Central memory CD8-positive, alpha-beta T cell (primary cell): ENCODE results near the gene SYP.

ENCODE experiments used
- ATAC-seq: fragments of 150-1000 bp; cut with Tn5 transposase; replicated peaks from 2 replicates; pipeline ENCODE4 v1.10.0; 2022; ENCODE audit warnings: mild to moderate bottlenecking, moderate FRiP score, moderate number of reproducible peaks; ENCODE audit not compliant: poor library complexity, severe bottlenecking; ENCODE audit errors: extremely low read depth
- DNase-seq, 2 donors: peaks; one replicate each; pipeline ENCODE4 v3.0.0; 2021; ENCODE audit warnings: low spot score in 2 of 2
- H3K27ac Mint-ChIP-seq: one replicate; pipeline ENCODE4 v1.8.0; 2022; ENCODE audit warnings: low read depth, mild to moderate bottlenecking, moderate library complexity, mixed read lengths
- H3K27me3 Mint-ChIP-seq: one replicate; pipeline ENCODE4 v1.8.0; 2022; ENCODE audit warnings: mixed read lengths
- H3K36me3 Mint-ChIP-seq: one replicate; pipeline ENCODE4 v1.8.0; 2022; ENCODE audit warnings: mild to moderate bottlenecking, moderate library complexity, mixed read lengths; ENCODE audit not compliant: insufficient read depth
- H3K4me1 Mint-ChIP-seq: one replicate; pipeline ENCODE4 v1.8.0; 2022; ENCODE audit warnings: mixed read lengths
- H3K4me3 Mint-ChIP-seq: one replicate; pipeline ENCODE4 v1.8.0; 2022; ENCODE audit warnings: mild to moderate bottlenecking, moderate library complexity, mixed read lengths
- H3K9me3 Mint-ChIP-seq: one replicate; pipeline ENCODE4 v1.8.0; 2022; ENCODE audit warnings: mixed read lengths

The SYP gene

DNA sequence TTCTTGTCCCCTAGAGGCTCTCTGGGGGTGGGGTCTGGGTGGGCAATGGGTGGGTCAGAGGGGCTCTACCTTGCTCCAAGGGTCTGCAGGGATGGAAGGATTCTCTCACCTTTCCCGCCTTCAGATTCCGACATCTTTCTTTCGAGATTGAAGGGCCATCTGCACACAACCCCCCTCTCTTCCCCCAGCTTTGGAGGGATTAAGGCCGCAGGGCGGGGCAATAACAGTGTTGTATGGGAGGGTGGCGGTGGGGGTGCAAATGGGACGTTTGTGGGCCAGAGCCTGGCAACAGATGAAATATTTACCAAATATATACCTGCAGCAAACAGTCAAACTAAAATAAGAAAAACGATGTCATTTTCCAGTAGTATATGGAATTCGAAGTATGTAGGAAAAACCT, 33.2 kb upstream of the SYP start, which contains the start of gene CACNA1F:
Gene CACNA1F, minus strand, starts transcription at position 165 of the 400 bp plus-strand sequence. Its CDS starts 31 bp downstream, at position 134.
- Mint-ChIP-seq H3K27me3 (no peaks in the 10 kb centered on the region), H3K36me3 (peaks cover 12% of the 10 kb centered on the region), H3K4me3 (peak within 1 kb of the TSS; percentile 67), H3K27ac (no peak within 1 kb of the TSS), H3K4me1 (peaks cover 17% of the 10 kb centered on the region), H3K9me3 (no peaks in the 10 kb centered on the region)
- no peak for DNase-seq
- no peak for ATAC-seq

DNA sequence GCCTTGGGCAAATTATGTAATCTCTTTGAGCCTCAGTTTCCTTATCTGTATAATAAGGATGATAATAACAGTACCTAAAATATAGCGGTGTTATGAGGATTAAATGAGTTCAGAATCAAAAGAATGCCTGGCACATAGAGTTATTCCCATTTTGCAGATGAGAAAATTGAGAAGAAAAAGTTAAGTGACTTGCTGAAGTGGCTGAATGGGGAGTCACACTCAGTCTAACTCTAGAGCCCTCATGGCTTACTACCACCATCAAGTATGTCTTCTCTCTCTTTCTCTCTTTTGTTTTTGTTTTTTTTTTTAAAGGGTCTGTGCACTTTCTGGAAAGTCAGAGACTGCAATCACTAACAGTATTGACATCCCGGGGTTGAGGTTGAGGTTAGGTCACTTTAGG, 32.5 kb upstream of the SYP start:
- DNase-seq (no peak), ATAC-seq (no peak)
- H3K4me3 Mint-ChIP-seq: peak overlapping the region; percentile 67
- H3K27ac Mint-ChIP-seq: no peak overlapping the region
- peaks cover 11% of the 10 kb centered on the region for H3K36me3 Mint-ChIP-seq
- no peaks in the 10 kb centered on the region for H3K9me3 Mint-ChIP-seq
- peaks cover 17% of the 10 kb centered on the region for H3K4me1 Mint-ChIP-seq
- no peaks in the 10 kb centered on the region for H3K27me3 Mint-ChIP-seq

DNA sequence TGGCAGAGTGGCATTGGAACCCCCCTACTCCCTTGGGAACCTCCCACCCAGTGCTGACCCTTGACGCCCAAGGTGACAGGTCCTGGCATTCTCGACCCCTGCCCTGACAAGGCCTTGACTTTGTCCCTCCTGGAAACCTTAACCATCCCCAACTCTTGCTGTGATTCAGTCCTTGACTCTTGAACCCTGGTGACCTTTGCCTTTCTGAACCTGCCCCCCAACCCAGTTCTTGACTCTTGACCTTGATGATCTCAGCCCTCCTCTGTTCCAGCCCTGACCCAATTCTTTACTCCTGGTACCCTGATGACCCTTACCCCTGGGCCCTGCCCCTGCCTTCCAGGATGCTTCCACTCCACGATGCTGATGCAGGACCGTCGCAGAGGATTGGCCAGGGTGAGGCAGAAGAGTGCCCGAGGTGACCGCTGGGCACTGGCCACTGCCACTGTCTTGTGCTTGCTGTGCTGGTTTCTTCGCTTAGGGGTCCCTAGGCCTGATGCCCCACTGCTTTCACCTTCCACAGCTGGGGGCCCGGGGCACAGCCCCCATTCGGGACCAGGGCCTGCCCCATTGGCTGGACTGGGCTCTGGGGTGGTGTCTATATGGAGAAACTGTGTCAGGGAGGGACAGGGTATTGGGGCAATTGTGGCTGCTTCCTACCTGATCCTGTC, 31.5 kb upstream of the SYP start:
- Mint-ChIP-seq H3K27ac (peak overlapping the region; percentile 91), H3K4me1 (peaks cover 7% of the 10 kb centered on the region), H3K4me3 (peak overlapping the region; percentile 67), H3K9me3 (no peaks in the 10 kb centered on the region), H3K27me3 (no peaks in the 10 kb centered on the region), H3K36me3 (peaks cover 9% of the 10 kb centered on the region)
- DNase-seq: no peak
- ATAC-seq: no peak

DNA sequence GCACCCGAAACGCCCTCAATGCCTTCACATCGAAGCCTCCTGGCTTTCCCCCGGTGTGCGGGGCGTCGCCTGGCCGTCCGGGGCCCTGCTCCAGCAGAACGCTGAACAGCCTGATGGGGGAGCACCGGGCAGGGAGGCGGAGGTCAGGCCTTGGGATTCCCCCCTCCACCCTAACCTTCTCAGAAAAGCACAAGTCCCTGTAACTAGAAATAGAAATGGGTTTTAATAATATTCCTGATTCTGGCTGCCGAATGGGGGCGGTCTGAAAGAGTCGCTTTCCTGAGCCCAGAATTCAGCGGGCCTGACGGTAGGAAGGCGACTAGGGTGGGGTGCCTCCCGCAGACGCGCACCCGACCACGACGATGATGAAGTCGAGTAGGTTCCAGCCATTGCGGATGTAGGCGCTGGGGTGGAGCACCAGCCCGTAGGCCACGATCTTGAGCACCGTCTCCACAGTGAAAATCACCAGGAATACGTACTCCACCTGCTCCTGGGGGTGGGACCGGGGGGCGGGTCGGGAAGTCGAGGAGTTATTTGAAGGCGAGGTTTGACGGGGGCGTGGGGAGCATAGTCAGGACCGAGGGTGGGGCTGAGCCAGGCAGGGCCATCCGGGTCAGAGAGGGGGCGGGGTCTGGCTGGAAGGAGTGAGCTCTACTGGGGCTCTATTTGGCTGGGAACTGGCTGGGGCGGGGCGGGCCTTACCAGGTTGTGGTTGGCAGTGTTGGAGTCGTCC, 30.7 kb upstream of the SYP start:
- DNase-seq: peak; percentile 14 to 26
- Mint-ChIP-seq H3K9me3 (no peaks in the 10 kb centered on the region), H3K4me1 (peaks cover 7% of the 10 kb centered on the region), H3K27me3 (peaks cover 4% of the 10 kb centered on the region), H3K4me3 (peak overlapping the region; percentile 67), H3K36me3 (peaks cover 7% of the 10 kb centered on the region), H3K27ac (peak overlapping the region; percentile 91)
- ATAC-seq: peak; percentile 67

DNA sequence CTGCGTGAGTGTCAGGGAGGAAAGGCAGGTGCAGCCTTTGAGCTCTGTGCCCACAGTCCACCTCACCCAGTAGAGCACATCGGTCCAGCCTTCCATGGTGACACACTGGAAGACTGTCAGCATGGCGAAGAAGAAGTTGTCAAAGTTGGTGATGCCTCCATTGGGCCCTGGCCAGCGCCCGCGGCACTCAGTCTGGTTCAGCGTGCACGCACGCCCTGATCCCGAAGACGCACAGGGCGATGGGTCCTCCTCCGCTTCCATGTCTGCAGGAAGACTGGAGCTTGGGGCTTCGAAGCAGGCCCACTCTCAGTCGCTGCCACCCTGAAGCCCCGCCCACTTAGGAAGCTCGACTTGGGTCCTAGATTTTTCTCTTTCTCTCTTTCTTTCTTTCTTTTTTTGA, 28.2 kb upstream of the SYP start:
- Mint-ChIP-seq H3K4me1 (no peaks in the 10 kb centered on the region), H3K9me3 (no peaks in the 10 kb centered on the region), H3K27me3 (peaks cover 20% of the 10 kb centered on the region), H3K4me3 (no peak overlapping the region), H3K27ac (no peak overlapping the region), H3K36me3 (peaks cover 5% of the 10 kb centered on the region)
- ATAC-seq (no peak), DNase-seq (no peak)

DNA sequence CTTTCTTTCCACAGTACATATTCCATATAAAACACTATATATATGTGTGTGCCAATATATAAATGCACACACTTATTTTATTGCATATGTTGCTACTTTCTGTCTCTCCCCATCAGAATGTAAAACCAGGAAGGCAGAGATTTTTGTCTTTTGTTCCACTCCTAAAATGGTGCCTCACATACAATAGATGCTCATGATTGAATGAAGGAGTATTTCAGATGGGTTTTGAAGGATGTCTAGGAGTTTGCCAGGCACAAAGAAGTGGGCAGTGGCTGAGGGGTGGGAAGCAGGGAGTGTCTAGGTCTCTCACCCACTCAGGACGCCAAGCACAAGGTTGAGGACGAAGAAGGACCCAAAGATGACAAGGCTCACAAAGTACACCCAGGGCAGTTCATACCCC, 27.7 kb upstream of the SYP start:
- Mint-ChIP-seq H3K36me3 (peaks cover 5% of the 10 kb centered on the region), H3K27me3 (peaks cover 24% of the 10 kb centered on the region), H3K4me3 (no peak overlapping the region), H3K27ac (no peak overlapping the region), H3K4me1 (no peaks in the 10 kb centered on the region), H3K9me3 (no peaks in the 10 kb centered on the region)
- DNase-seq: no peak
- no peak for ATAC-seq

DNA sequence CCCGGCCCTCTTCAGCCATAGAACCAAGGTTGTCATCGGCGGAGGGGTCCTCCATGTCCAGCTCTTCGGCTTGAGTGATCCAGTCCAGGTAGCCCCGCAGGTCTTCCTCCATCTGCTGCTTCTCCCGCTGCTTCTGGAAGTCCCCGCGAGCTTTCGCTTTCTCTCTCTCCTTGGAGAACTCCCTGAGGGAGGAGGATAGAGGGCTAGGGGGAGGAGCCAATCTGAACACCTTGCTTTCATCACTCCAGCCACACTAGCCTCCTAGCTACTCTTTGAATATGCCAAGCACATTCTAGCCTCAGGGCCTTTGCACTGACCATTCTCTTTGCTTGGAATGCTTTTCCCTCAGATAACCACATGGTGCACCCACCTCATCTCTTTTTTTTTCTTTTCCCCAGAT, 27.0 kb upstream of the SYP start:
- H3K4me3 Mint-ChIP-seq: no peak overlapping the region

DNA sequence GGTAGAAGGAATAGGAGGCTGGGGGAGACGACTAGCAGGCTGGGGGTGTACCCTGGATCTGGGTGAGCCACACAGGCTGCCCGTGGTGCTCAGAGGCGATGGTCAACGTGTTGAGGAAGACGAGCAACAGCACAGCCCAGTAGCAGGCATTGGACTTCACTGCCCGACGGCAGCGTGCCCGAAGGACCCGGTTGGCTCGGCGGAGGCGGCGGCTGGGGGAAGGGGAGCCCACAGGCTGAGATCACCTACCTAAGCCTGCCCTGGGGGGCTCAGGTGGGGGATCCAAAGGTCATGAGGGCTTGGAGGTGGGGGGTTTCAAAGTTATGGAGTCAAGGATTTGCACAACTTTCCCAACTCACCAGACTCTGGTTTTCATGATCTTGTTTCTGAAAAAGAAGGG, 25.9 kb upstream of the SYP start:
- Mint-ChIP-seq H3K27ac (no peak overlapping the region), H3K27me3 (peaks cover 29% of the 10 kb centered on the region), H3K4me3 (no peak overlapping the region), H3K36me3 (peaks cover 1% of the 10 kb centered on the region), H3K4me1 (no peaks in the 10 kb centered on the region), H3K9me3 (no peaks in the 10 kb centered on the region)
- no peak for ATAC-seq
- DNase-seq: no peak

More for the DNA sequence above, 27.0 kb upstream of the SYP start:
- H3K36me3 Mint-ChIP-seq: peaks cover 5% of the 10 kb centered on the region
- peaks cover 29% of the 10 kb centered on the region for H3K27me3 Mint-ChIP-seq
- no peaks in the 10 kb centered on the region for H3K4me1 Mint-ChIP-seq
- no peaks in the 10 kb centered on the region for H3K9me3 Mint-ChIP-seq
- H3K27ac Mint-ChIP-seq: no peak overlapping the region
- DNase-seq (no peak), ATAC-seq (no peak)

DNA sequence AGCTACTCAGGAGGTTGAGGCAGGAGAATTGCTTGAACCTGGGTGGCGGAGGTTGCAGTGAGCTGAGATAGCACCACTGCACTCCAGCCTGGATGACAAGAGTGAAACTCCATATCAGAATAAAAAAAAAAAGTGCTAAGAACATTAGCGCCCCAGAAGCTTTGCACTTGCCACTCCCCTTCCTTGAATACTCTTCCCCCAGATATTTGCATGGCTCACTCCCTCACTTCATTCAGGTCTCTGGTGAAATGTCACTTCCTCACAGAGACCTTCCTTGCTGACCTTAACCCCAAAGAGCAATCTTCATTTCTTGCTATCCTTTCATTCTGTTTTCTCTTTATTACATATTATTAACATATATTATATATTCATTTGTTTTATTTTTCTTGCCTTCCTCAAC, 21.9 kb upstream of the SYP start:
- Mint-ChIP-seq H3K27ac (no peak overlapping the region), H3K4me1 (no peaks in the 10 kb centered on the region), H3K27me3 (peaks cover 29% of the 10 kb centered on the region), H3K4me3 (no peak overlapping the region), H3K36me3 (peaks cover 2% of the 10 kb centered on the region), H3K9me3 (no peaks in the 10 kb centered on the region)
- DNase-seq (no peak), ATAC-seq (no peak)

DNA sequence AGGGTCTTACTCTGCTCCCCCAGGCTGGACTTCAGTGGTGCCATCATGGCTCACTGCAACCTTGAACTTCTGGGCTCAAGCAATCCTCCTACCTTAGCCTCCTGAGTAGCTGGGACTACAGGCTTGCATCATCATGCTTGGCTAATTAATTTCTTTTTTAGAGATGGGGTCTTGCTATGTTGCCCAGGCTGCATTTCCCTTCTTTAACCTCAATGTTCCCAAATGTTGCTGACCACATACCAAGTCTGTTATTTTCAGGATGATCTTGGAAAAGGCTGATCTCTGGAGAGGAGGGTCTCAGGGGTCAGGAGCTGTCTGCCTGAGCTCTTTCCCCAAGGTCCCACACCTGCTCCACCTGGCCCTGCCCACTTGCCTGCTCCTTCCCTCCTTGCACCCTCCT, 20.1 kb upstream of the SYP start:
- no peak for ATAC-seq
- peaks cover 20% of the 10 kb centered on the region for H3K27me3 Mint-ChIP-seq
- H3K4me1 Mint-ChIP-seq: no peaks in the 10 kb centered on the region
- H3K27ac Mint-ChIP-seq: no peak overlapping the region
- H3K9me3 Mint-ChIP-seq: no peaks in the 10 kb centered on the region
- no peak overlapping the region for H3K4me3 Mint-ChIP-seq
- H3K36me3 Mint-ChIP-seq: peaks cover 2% of the 10 kb centered on the region
- DNase-seq: no peak

DNA sequence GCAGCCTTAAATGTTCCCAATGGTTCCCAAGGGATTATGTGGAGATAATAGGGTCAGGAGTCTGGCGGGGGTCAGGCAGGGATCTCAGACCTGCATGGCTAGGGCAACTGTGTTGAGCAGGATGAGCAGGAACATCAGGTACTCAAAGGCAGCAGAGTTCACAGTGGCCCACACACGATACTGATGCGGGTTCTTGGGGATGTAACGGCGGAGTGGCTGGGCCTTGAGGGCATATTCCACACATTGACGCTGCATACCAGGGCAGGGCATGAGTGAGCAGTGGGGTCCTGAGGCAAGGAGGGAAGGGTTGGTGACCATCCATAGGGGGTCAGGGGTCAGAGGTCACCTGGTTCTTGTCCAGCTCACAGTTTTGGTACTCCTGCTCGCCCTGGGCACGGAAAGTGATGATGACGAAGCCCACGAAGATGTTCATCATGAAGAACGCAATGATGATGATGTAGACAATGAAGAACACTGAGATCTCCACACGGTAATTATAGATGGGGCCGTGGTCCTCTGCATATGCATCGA, 15.1 kb upstream of the SYP start:
- Mint-ChIP-seq H3K36me3 (no peaks in the 10 kb centered on the region), H3K4me3 (no peak overlapping the region), H3K27ac (no peak overlapping the region), H3K4me1 (no peaks in the 10 kb centered on the region), H3K27me3 (no peaks in the 10 kb centered on the region), H3K9me3 (no peaks in the 10 kb centered on the region)
- no peak for ATAC-seq
- no peak for DNase-seq

DNA sequence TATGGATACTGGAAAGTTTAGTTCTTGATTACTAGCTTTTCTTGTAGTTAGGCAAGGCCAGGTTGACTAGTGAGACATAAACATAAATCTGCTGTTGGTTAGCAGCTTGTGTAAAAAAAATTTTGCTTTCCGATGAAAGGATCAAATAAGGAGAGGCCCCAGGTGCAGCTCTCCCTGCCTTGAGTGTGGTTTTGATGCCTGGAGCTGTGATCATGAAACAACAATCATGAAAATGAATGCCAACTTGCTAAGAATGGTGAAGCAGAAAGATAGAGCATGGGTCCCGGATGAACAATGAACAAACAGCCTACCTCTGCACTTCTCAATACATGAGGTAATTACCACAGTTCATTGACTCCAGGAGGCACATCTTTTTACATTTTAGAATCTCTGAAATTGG, 14.4 kb upstream of the SYP start:
- H3K9me3 Mint-ChIP-seq: no peaks in the 10 kb centered on the region
- no peak overlapping the region for H3K27ac Mint-ChIP-seq
- H3K27me3 Mint-ChIP-seq: no peaks in the 10 kb centered on the region
- ATAC-seq (no peak), DNase-seq (no peak)
- no peaks in the 10 kb centered on the region for H3K4me1 Mint-ChIP-seq
- H3K36me3 Mint-ChIP-seq: no peaks in the 10 kb centered on the region
- no peak overlapping the region for H3K4me3 Mint-ChIP-seq

DNA sequence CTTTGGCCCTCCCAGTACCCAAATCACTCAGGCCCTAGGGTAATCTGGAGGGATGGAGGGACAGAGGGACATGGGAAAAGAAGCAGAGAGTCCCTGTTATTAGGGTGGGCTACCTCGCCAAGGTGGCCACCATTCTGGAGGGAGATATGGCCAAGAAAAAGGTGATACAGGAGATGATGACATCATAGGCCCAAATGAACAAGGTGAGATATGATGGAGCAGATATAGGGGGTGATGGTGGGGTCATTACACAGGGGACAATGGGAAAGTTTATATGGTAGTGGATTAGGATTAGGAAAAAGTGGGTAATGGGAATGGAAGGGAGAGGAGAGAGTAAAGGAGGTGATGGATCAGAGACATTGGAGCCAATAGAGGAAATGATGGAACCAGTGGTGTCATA, 12.9 kb upstream of the SYP start:
- no peak for DNase-seq
- no peaks in the 10 kb centered on the region for H3K36me3 Mint-ChIP-seq

More for the DNA sequence above, 12.9 kb upstream of the SYP start:
- Mint-ChIP-seq H3K9me3 (no peaks in the 10 kb centered on the region), H3K4me1 (no peaks in the 10 kb centered on the region), H3K27ac (no peak overlapping the region), H3K27me3 (no peaks in the 10 kb centered on the region), H3K4me3 (no peak overlapping the region)
- ATAC-seq: no peak
